ENCODE measurements around the gene C6orf62.
"Not testable (repeated sequence)": the region's sequence is repeated elsewhere in the genome, so short reads cannot be mapped to it uniquely, and the experiment has no call there.

The C6orf62 gene

GRCh38 chr6:24686408-24686807, 32.5 kb downstream of the C6orf62 start:
- no peaks in the 10 kb centered on the region for H4K20me1 ChIP-seq (ENCODE audit: insufficient read depth)
- TF ChIP-seq, protein P1, sequence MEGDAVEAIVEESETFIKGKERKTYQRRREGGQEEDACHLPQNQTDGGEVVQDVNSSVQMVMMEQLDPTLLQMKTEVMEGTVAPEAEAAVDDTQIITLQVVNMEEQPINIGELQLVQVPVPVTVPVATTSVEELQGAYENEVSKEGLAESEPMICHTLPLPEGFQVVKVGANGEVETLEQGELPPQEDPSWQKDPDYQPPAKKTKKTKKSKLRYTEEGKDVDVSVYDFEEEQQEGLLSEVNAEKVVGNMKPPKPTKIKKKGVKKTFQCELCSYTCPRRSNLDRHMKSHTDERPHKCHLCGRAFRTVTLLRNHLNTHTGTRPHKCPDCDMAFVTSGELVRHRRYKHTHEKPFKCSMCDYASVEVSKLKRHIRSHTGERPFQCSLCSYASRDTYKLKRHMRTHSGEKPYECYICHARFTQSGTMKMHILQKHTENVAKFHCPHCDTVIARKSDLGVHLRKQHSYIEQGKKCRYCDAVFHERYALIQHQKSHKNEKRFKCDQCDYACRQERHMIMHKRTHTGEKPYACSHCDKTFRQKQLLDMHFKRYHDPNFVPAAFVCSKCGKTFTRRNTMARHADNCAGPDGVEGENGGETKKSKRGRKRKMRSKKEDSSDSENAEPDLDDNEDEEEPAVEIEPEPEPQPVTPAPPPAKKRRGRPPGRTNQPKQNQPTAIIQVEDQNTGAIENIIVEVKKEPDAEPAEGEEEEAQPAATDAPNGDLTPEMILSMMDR (conservative IDR thresholded peaks at IDR 0.05; ENCODE audit: low read depth, low read length) = no peak
- H3K27me3 ChIP-seq (ENCODE audit: insufficient read depth, low read depth) = no peaks in the 10 kb centered on the region
- H3K9ac ChIP-seq = no peak overlapping the region
- H3K27ac ChIP-seq = no peak overlapping the region
- no peak overlapping the region for H2AFZ ChIP-seq (ENCODE audit: low read depth)
- H3K4me3 ChIP-seq (IDR thresholded peaks at IDR 0.05; ENCODE audit: insufficient read depth, low read depth, low read length) = no peak overlapping the region
- H3K4me2 ChIP-seq = no peak overlapping the region
- no peaks in the 10 kb centered on the region for H3K79me2 ChIP-seq (ENCODE audit: insufficient read depth, low read depth)
- H3K4me1 ChIP-seq (ENCODE audit: low read depth, poor library complexity, severe bottlenecking) = no peaks in the 10 kb centered on the region
- no peaks in the 10 kb centered on the region for H3K36me3 ChIP-seq (ENCODE audit: insufficient read depth)

- Histone ChIP-seq H3K4me3 (IDR thresholded peaks at IDR 0.05; ENCODE audit: insufficient read depth, low read depth, low read length) (no peak overlapping the region), H3K27me3 (ENCODE audit: insufficient read depth, low read depth) (no peaks in the 10 kb centered on the region), H3K36me3 (ENCODE audit: insufficient read depth) (no peaks in the 10 kb centered on the region), H3K4me1 (ENCODE audit: low read depth, poor library complexity, severe bottlenecking) (no peaks in the 10 kb centered on the region), H3K27ac (no peak overlapping the region), H3K79me2 (ENCODE audit: insufficient read depth, low read depth) (no peaks in the 10 kb centered on the region), H4K20me1 (ENCODE audit: insufficient read depth) (no peaks in the 10 kb centered on the region), H3K9ac (no peak overlapping the region), H2AFZ (ENCODE audit: low read depth) (no peak overlapping the region), H3K4me2 (no peak overlapping the region)
- TF ChIP-seq, protein P1 (conservative IDR thresholded peaks at IDR 0.05; ENCODE audit: low read depth, low read length) = no peak
Measured at GRCh38 chr6:24683297-24684296, 35.4 kb downstream of the C6orf62 start.

GRCh38 chr6:24680582-24680981, 38.4 kb downstream of the C6orf62 start:
- TF ChIP-seq, protein P1 (conservative IDR thresholded peaks at IDR 0.05; ENCODE audit: low read depth, low read length) = no peak
- H3K4me3 ChIP-seq (IDR thresholded peaks at IDR 0.05; ENCODE audit: insufficient read depth, low read depth, low read length) = no peak overlapping the region
- no peaks in the 10 kb centered on the region for H3K4me1 ChIP-seq (ENCODE audit: low read depth, poor library complexity, severe bottlenecking)
- no peak overlapping the region for H3K9ac ChIP-seq
- no peaks in the 10 kb centered on the region for H3K27me3 ChIP-seq (ENCODE audit: insufficient read depth, low read depth)
- H3K79me2 ChIP-seq (ENCODE audit: insufficient read depth, low read depth) = no peaks in the 10 kb centered on the region
- no peak overlapping the region for H3K4me2 ChIP-seq
- H3K36me3 ChIP-seq (ENCODE audit: insufficient read depth) = no peaks in the 10 kb centered on the region
- H4K20me1 ChIP-seq (ENCODE audit: insufficient read depth) = no peaks in the 10 kb centered on the region
- H2AFZ ChIP-seq (ENCODE audit: low read depth) = no peak overlapping the region
- no peak overlapping the region for H3K27ac ChIP-seq

GRCh38 chr6:24678792-24679352, 40.1 kb downstream of the C6orf62 start:
- H3K27me3 ChIP-seq (ENCODE audit: insufficient read depth, low read depth); H3K9ac ChIP-seq; H3K27ac ChIP-seq; H3K4me1 ChIP-seq (ENCODE audit: low read depth, poor library complexity, severe bottlenecking); H3K4me2 ChIP-seq; H2AFZ ChIP-seq (ENCODE audit: low read depth); H3K4me3 ChIP-seq (IDR thresholded peaks at IDR 0.05; ENCODE audit: insufficient read depth, low read depth, low read length); H3K79me2 ChIP-seq (ENCODE audit: insufficient read depth, low read depth); H3K36me3 ChIP-seq (ENCODE audit: insufficient read depth); H4K20me1 ChIP-seq (ENCODE audit: insufficient read depth): not testable (repeated sequence)

DNA sequence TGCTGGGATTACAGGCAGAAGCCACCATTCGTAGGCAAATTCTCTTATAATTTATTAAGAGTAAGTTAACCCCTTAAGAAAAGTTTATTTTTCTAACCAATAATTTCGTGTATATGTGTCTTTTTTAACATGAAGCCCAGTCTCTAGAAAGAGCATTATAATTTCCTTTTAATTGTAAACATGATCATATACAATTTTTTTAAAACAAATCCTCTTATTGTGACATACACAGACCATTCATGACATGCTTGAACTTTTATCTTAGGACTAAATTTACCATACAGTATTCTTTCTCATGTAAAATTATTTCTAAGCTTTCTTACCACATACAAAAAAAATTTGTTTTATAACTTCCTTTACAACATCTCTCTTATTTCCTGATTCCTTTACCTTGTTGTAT, 45.3 kb downstream of the C6orf62 start:
- no peak overlapping the region for H3K27ac ChIP-seq
- no peaks in the 10 kb centered on the region for H3K36me3 ChIP-seq (ENCODE audit: insufficient read depth)
- peaks cover 2% of the 10 kb centered on the region for H3K4me1 ChIP-seq (ENCODE audit: low read depth, poor library complexity, severe bottlenecking)
- H2AFZ ChIP-seq (ENCODE audit: low read depth) = no peak overlapping the region
- H3K9ac ChIP-seq = no peak overlapping the region
- TF ChIP-seq, protein P1 (conservative IDR thresholded peaks at IDR 0.05; ENCODE audit: low read depth, low read length) = no peak
- H4K20me1 ChIP-seq (ENCODE audit: insufficient read depth) = no peaks in the 10 kb centered on the region
- no peak overlapping the region for H3K4me3 ChIP-seq (IDR thresholded peaks at IDR 0.05; ENCODE audit: insufficient read depth, low read depth, low read length)
- no peaks in the 10 kb centered on the region for H3K27me3 ChIP-seq (ENCODE audit: insufficient read depth, low read depth)
- H3K4me2 ChIP-seq = no peak overlapping the region
- H3K79me2 ChIP-seq (ENCODE audit: insufficient read depth, low read depth) = no peaks in the 10 kb centered on the region
